ENCODE data around the gene C9orf50.

The C9orf50 gene

DNA sequence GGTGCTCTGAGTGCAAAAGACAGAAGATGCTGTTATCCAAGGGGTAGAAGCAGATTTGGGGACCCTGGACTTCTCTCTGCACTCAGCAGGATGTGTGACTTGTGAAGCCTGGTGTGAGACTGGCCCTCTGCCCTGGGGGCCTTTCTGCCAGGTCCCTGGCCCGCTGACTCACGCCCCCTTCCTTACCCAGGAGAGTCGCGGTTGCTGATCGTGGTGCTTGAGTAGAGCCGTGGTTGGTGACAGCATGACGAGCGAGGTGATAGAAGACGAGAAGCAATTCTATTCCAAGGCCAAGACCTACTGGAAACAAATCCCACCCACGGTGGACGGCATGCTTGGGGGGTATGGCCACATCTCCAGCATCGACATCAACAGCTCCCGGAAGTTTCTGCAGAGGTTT lies 11.6 kb upstream of the C9orf50 start:
- H3K4me1 ChIP-seq = peaks cover 66% of the 10 kb centered on the region
- H3K4me3 ChIP-seq = no peak overlapping the region
- H3K36me3 ChIP-seq = peaks cover 95% of the 10 kb centered on the region
- peak overlapping the region; percentile 3; the same call in 1 of the 2 replicates for H3K9ac ChIP-seq
- H3K4me2 ChIP-seq = peak overlapping the region; percentile 48; the same call in 1 of the 2 replicates
- TF ChIP-seq Cebpa-rat (IDR thresholded peaks at IDR 0.05) = no peak
- H3K9me3 ChIP-seq = no peaks in the 10 kb centered on the region
- no peak overlapping the region for H3K27ac ChIP-seq
- peaks cover 99% of the 10 kb centered on the region for H4K20me1 ChIP-seq
- no peaks in the 10 kb centered on the region for H3K27me3 ChIP-seq

DNA sequence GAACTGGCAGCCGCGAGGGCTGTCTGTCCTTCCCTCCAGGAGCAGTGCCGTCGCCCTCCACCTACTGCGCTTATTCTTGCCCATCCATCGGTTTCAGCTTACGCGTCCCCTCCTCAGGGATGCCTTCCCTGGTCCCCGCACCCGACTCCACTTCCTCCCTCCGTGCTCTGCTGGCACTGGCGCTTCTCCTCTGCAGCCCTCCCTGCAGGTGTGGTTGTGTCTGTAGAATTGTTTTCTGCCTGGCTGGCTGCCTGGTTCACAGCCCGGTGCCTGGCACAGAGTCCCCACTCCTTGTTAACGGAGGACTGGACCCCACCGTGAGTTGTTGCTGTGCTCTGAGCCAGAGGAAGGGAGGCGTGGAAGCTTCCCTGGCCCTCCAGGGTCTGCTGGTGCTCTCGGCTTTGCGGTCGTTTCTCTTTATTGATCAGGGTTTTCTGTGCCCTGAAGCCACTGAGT lies 10.8 kb upstream of the C9orf50 start:
- Histone ChIP-seq H3K4me1 (peaks cover 66% of the 10 kb centered on the region), H3K9me3 (no peaks in the 10 kb centered on the region), H3K27me3 (no peaks in the 10 kb centered on the region), H3K36me3 (peaks cover 87% of the 10 kb centered on the region), H3K27ac (no peak overlapping the region), H3K4me2 (peak overlapping the region; percentile 48), H3K4me3 (no peak overlapping the region), H4K20me1 (peaks cover 99% of the 10 kb centered on the region), H3K9ac (peak overlapping the region; percentile 3; the same call in 1 of the 2 replicates)
- no peak for TF ChIP-seq Cebpa-rat (IDR thresholded peaks at IDR 0.05)

GRCh38 chr9:129630967-129631673 lies 10.2 kb upstream of the C9orf50 start:
- H4K20me1 ChIP-seq = peaks cover 99% of the 10 kb centered on the region
- peak overlapping the region; percentile 48 for H3K4me2 ChIP-seq
- H3K36me3 ChIP-seq = peaks cover 82% of the 10 kb centered on the region

DNA sequence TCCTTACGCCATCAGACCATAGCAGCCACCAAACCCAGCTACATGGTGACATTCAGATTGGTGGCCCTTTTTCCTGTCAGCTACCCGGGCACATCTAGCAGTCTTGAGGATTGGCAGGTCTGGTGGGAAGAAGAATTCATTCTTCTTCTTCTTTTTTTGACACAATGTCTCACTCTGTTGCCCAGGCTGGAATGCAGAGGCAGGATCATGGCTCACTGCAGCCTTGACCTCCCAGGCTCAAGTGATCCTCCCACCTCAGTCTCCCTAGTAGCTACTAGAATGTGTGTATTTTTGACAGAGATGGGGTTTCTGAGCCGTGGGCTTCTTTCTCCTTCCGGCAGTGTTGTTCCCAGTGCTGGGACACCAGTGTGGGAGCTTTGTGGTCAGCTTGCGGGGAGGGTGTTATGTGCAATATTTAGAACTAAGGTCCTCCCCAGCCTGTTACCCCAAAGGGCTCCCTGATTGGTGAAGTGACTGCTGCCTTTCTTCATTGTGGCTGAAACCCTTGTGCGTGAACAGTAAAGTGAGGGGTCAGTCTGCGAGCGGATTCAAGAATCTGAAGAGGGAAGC lies 8.4 kb upstream of the C9orf50 start:
- Histone ChIP-seq H3K4me1 (peaks cover 76% of the 10 kb centered on the region), H4K20me1 (peaks cover 81% of the 10 kb centered on the region), H3K27me3 (no peaks in the 10 kb centered on the region), H3K9me3 (no peaks in the 10 kb centered on the region), H3K4me3 (no peak overlapping the region), H3K4me2 (peak overlapping the region; percentile 7; the same call in 1 of the 2 replicates), H3K9ac (0 out of 2 replicates have a peak overlapping the region, but pooled peaks have one; percentile 29), H3K36me3 (peaks cover 64% of the 10 kb centered on the region), H3K27ac (no peak overlapping the region)
- no peak for TF ChIP-seq Cebpa-rat (IDR thresholded peaks at IDR 0.05)

More at GRCh38 chr9:129630967-129631673, 10.2 kb upstream of the C9orf50 start:
- H3K4me3 ChIP-seq = no peak overlapping the region
- H3K9me3 ChIP-seq = no peaks in the 10 kb centered on the region
- H3K27me3 ChIP-seq = no peaks in the 10 kb centered on the region
- H3K27ac ChIP-seq = peak overlapping the region; percentile 6; the same call in 1 of the 2 replicates
- peaks cover 61% of the 10 kb centered on the region for H3K4me1 ChIP-seq
- H3K9ac ChIP-seq = peak overlapping the region; percentile 24; the same call in 1 of the 2 replicates
- no peak for TF ChIP-seq Cebpa-rat (IDR thresholded peaks at IDR 0.05)

GRCh38 chr9:129628709-129629108 lies 7.8 kb upstream of the C9orf50 start:
- Histone ChIP-seq H3K4me1 (peaks cover 82% of the 10 kb centered on the region), H4K20me1 (peaks cover 75% of the 10 kb centered on the region), H3K4me3 (no peak overlapping the region), H3K27ac (no peak overlapping the region), H3K4me2 (peak overlapping the region; percentile 96), H3K9me3 (no peaks in the 10 kb centered on the region), H3K27me3 (no peaks in the 10 kb centered on the region), H3K9ac (no peak overlapping the region; the same call in 1 of the 2 replicates), H3K36me3 (peaks cover 57% of the 10 kb centered on the region)
- no peak for TF ChIP-seq Cebpa-rat (IDR thresholded peaks at IDR 0.05)

DNA sequence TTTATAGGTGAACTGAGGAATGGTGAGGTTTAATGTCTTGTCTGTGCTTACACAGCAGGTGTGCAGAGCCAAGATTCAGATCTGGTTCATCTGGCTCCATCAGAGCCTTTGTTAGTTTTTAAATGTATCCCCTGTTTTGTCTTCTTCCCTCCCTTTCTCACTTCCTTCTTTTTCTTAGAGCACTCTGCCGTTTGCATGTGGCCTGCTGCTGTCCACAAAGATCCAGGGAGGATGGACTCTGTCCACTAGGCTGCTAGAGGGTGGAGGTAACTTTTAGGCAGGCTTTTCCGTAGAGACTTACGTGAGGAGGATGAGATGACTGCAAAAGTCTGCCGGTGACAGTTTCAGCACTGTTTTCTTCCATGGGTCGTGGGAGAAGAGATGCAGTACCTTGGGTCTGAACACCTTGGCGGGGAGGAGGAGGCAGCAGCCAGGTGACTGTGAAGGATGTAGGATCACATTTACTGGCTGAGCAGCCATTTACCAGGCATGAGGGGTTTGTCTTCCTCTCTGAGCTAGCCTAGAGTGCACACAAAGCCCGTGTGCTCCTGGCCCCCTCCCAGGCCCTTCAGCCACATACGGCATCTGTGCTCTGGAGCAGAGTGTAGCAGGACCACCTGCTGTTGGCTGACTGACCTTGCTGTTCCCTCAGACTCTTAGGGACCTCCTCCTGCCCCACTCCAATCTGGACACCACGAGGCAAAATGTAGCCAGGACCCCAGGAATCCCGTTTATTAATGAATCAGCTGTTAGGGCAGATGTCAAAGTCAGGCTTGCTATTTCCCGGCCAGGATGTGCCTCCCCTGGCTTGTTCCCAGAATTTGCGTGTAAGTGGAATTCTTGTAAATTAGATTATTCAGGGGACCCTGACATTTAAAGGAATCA lies 6.9 kb upstream of the C9orf50 start:
- Histone ChIP-seq H3K4me3 (peak overlapping the region; percentile 84), H3K4me2 (peak overlapping the region; percentile 96), H3K27me3 (no peaks in the 10 kb centered on the region), H3K27ac (peak overlapping the region; percentile 97), H3K4me1 (peaks cover 89% of the 10 kb centered on the region), H3K9me3 (no peaks in the 10 kb centered on the region), H4K20me1 (peaks cover 66% of the 10 kb centered on the region), H3K9ac (peak overlapping the region; percentile 91), H3K36me3 (peaks cover 48% of the 10 kb centered on the region)
- no peak for TF ChIP-seq Cebpa-rat (IDR thresholded peaks at IDR 0.05)

DNA sequence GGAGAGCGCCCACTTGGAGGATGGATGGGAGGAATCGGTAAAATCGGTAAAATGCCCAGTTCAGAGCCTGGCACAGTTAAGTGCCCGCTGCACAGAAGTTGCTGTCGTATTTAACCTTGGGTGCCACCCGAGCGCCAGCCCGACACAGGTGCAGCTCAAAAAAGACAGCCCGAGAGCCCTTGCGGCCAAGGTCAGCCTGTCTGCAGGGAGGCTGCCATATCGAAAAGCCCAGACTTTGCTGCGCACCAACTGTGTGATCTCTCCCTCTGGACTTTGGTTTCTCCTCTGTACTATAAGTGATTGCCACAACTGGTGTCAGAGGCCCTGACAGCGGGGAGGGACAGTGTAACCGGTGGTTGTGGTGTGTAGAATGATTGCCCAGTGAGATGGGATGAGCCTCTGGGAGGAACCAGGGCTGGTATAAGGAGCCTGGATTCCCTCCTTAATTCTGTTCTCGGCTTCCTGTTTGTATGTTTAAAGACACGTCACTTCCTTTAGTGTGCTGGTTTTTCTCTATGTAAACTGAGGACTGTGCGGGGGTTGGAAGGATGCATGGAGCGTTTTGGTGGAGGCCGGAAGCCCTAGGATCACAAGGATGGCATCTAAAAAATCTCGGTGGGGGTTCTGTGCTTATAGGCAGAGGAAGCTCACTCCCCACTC lies 5.9 kb upstream of the C9orf50 start:
- H3K27me3 ChIP-seq = peaks cover 3% of the 10 kb centered on the region; the same call in 1 of the 2 replicates
- H3K27ac ChIP-seq = peak overlapping the region; percentile 97
- peaks cover 79% of the 10 kb centered on the region for H3K4me1 ChIP-seq
- peaks cover 38% of the 10 kb centered on the region for H3K36me3 ChIP-seq
- H3K9ac ChIP-seq = peak overlapping the region; percentile 91
- TF ChIP-seq Cebpa-rat (IDR thresholded peaks at IDR 0.05) = no peak
- peaks cover 56% of the 10 kb centered on the region for H4K20me1 ChIP-seq
- peak overlapping the region; percentile 84 for H3K4me3 ChIP-seq
- no peaks in the 10 kb centered on the region for H3K9me3 ChIP-seq
- peak overlapping the region; percentile 96 for H3K4me2 ChIP-seq

GRCh38 chr9:129626079-129626624 lies 5.3 kb upstream of the C9orf50 start, which contains the start of gene NTMT1:
NTMT1 (plus strand) TSS chr9:129626163; CDS start chr9:129632704, 6,541 bp downstream.
- Histone ChIP-seq H3K4me2 (peak within 1 kb of the TSS; percentile 96), H3K9ac (peak within 1 kb of the TSS; percentile 91), H3K4me1 (peaks cover 75% of the 10 kb centered on the region), H3K36me3 (peaks cover 34% of the 10 kb centered on the region), H3K27ac (peak within 1 kb of the TSS; percentile 97), H3K9me3 (no peaks in the 10 kb centered on the region), H4K20me1 (peaks cover 50% of the 10 kb centered on the region), H3K4me3 (peak within 1 kb of the TSS; percentile 84), H3K27me3 (peaks cover 9% of the 10 kb centered on the region)
- no peak for TF ChIP-seq Cebpa-rat (IDR thresholded peaks at IDR 0.05)

Data from BLaER1 (cell line).